Activated CD8-positive, alpha-beta memory T cell treated with anti-CD3 and anti-CD28 coated beads, Interleukin-2, amount 50 U/mL, for 24 hours (primary cell): ENCODE measurements around the gene PLD5.
"Not testable (repeated sequence)": the region's sequence is repeated elsewhere in the genome, so short reads cannot be mapped to it uniquely, and the experiment has no call there.

ENCODE experiments used
- DNase-seq: peaks from one replicate; pipeline ENCODE4 v3.0.0-alpha.2; 2020; ENCODE audit errors: extremely low read depth

PLD5 gene

GRCh38 chr1:242282758-242283485 is 241.6 kb downstream of the PLD5 start:
- DNase-seq = not testable (repeated sequence)

GRCh38 chr1:242278406-242278805 is 246.1 kb downstream of the PLD5 start:
- DNase-seq = not testable (repeated sequence)

- not testable (repeated sequence) for DNase-seq
Measured at GRCh38 chr1:242276769-242277168, 247.7 kb downstream of the PLD5 start.

GRCh38 chr1:242267004-242267403 is 257.5 kb downstream of the PLD5 start:
- DNase-seq = not testable (repeated sequence)

- not testable (repeated sequence) for DNase-seq
Measured at GRCh38 chr1:242264419-242264818, 260.1 kb downstream of the PLD5 start.

GRCh38 chr1:242245255-242245654 is 279.2 kb downstream of the PLD5 start:
- DNase-seq = no peak

GRCh38 chr1:242243472-242243871 is 281.0 kb downstream of the PLD5 start:
- DNase-seq = no peak

- no peak for DNase-seq
Measured at GRCh38 chr1:242242983-242243382, 281.5 kb downstream of the PLD5 start.

- DNase-seq = no peak
Measured at GRCh38 chr1:242241936-242242335, 282.6 kb downstream of the PLD5 start.

GRCh38 chr1:242240691-242241090 is 283.8 kb downstream of the PLD5 start:
- DNase-seq = no peak

- no peak for DNase-seq
Measured at GRCh38 chr1:242240077-242240476, 284.4 kb downstream of the PLD5 start.

- DNase-seq = no peak
Measured at GRCh38 chr1:242239398-242239797, 285.1 kb downstream of the PLD5 start.

GRCh38 chr1:242237051-242237450 is 287.4 kb downstream of the PLD5 start:
- DNase-seq = no peak

- no peak for DNase-seq
Measured at GRCh38 chr1:242228991-242229390, 295.5 kb downstream of the PLD5 start.

- no peak for DNase-seq
Measured at GRCh38 chr1:242225767-242226573, 298.5 kb downstream of the PLD5 start.

- DNase-seq = not testable (repeated sequence)
Measured at GRCh38 chr1:242224878-242225766, 299.4 kb downstream of the PLD5 start.

GRCh38 chr1:242224461-242224860 is 300.0 kb downstream of the PLD5 start:
- no peak for DNase-seq

GRCh38 chr1:242219905-242220304 is 304.6 kb downstream of the PLD5 start:
- DNase-seq = no peak

GRCh38 chr1:242219298-242219901 is 305.1 kb downstream of the PLD5 start:
- no peak for DNase-seq

GRCh38 chr1:242216368-242216767 is 308.1 kb downstream of the PLD5 start:
- no peak for DNase-seq

GRCh38 chr1:242214455-242214854 is 310.0 kb downstream of the PLD5 start:
- not testable (repeated sequence) for DNase-seq

- DNase-seq = not testable (repeated sequence)
Measured at GRCh38 chr1:242212961-242213360, 311.5 kb downstream of the PLD5 start.
